ENCODE data around the gene INPP5A.

Gene INPP5A

GRCh38 chr10:132493246-132493755 lies 44.3 kb upstream of the INPP5A start:
- TF ChIP-seq CTCF (IDR thresholded peaks at IDR 0.05; ENCODE audit: control extremely low read depth, extremely low read depth, low read depth, missing control alignments): no peak
- CTCF ChIA-PET: no interaction called here
- POLR2A ChIA-PET: no interaction called here
- DNase-seq (ENCODE audit: extremely low spot score): no peak

GRCh38 chr10:132493756-132494290 lies 43.8 kb upstream of the INPP5A start:
- POLR2A ChIA-PET: no interaction called here

GRCh38 chr10:132494866-132495630 lies 42.5 kb upstream of the INPP5A start:
- no peak for DNase-seq (ENCODE audit: extremely low spot score)
- ChIA-PET CTCF (no interaction called here), POLR2A (no interaction called here)
- TF ChIP-seq CTCF (IDR thresholded peaks at IDR 0.05; ENCODE audit: control extremely low read depth, extremely low read depth, low read depth, missing control alignments): no peak

More at GRCh38 chr10:132493756-132494290, 43.8 kb upstream of the INPP5A start:
- TF ChIP-seq CTCF (IDR thresholded peaks at IDR 0.05; ENCODE audit: control extremely low read depth, extremely low read depth, low read depth, missing control alignments): no peak
- CTCF ChIA-PET: no interaction called here
- DNase-seq (ENCODE audit: extremely low spot score): no peak

GRCh38 chr10:132496360-132497062 lies 41.1 kb upstream of the INPP5A start:
- no peak for TF ChIP-seq CTCF (IDR thresholded peaks at IDR 0.05; ENCODE audit: control extremely low read depth, extremely low read depth, low read depth, missing control alignments)
- CTCF ChIA-PET: no interaction called here
- no peak for DNase-seq (ENCODE audit: extremely low spot score)
- POLR2A ChIA-PET: no interaction called here

- ChIA-PET POLR2A (no interaction called here), CTCF (no interaction called here)
- no peak for TF ChIP-seq CTCF (IDR thresholded peaks at IDR 0.05; ENCODE audit: control extremely low read depth, extremely low read depth, low read depth, missing control alignments)
- no peak for DNase-seq (ENCODE audit: extremely low spot score)
Observed at GRCh38 chr10:132497063-132497680, 40.4 kb upstream of the INPP5A start.

- no peak for DNase-seq (ENCODE audit: extremely low spot score)
- CTCF ChIA-PET: no interaction called here
- POLR2A ChIA-PET: no interaction called here
- no peak for TF ChIP-seq CTCF (IDR thresholded peaks at IDR 0.05; ENCODE audit: control extremely low read depth, extremely low read depth, low read depth, missing control alignments)
Observed at GRCh38 chr10:132497861-132498561, 39.6 kb upstream of the INPP5A start.

All from GM10248 (cell line).